ENCODE results near the gene REG4. TPM values are rescaled to one million over a fixed set of nuclear protein-coding genes. Genes with fewer than 3 reads are reported as not detected.

Gene REG4
- total and polyA plus RNA-seq, 10 of the 15 experiments (the other 5 are each of a cell fraction or from before 2014, with no cell fraction given), result not detected

DNA sequence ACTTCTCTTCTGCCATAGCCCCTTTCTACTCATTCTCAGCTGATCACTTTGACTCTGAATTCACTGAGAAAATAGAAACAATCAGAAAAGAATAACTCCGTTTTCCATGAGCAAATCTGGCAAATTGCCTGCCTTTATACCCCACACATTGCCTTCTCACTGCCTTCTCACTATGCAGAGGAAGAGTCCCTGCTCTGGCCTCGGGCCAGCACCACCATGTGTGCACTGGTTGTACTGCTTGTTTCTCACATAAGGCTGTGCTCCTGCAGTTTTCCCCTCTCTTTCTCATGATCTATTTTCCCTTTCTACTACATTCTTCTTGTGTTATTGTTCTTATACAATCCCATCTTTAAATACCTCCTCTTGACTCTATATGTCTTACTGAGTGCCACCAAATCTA lies 40.2 kb downstream of the REG4 start (continued):
- TF ChIP-seq ZNF207 (IDR thresholded peaks at IDR 0.05; ENCODE audit: borderline replicate concordance) (no peak), ZNF384 (IDR thresholded peaks at IDR 0.05; ENCODE audit: borderline replicate concordance, low read depth, low read length) (no peak), POU2F2 (IDR thresholded peaks at IDR 0.05; ENCODE audit: borderline replicate concordance, low read depth, low read length) (no peak)

GRCh38 chr1:119768778-119769177 lies 42.5 kb downstream of the REG4 start, which contains the start of gene HMGCS2:
TSS of gene HMGCS2 (minus strand) at chr1:119768905. CDS start at chr1:119768844, 61 bp downstream.
- 33% methylated on average over 8 of the region's 8 CpGs for WGBS (ENCODE audit: insufficient coverage, insufficient replicate concordance, low lambda C conversion rate, missing lambda C conversion rate)
- H3K9ac ChIP-seq (ENCODE audit: control insufficient read depth, insufficient read depth, low read length), result no peak within 1 kb of the TSS
- FAIRE-seq (no peak), ATAC-seq (no peak), DNase-seq (ENCODE audit: low read depth, low spot score) (no peak)
- H2AFZ ChIP-seq (ENCODE audit: control insufficient read depth, low read depth, low read length), result no peak within 1 kb of the TSS
- in situ Hi-C loops (cut with MboI), result no loop called here
- SMC1A ChIA-PET (ENCODE audit: uncharacterized antibody, unreplicated experiment), result no interaction called here
- H3K4me1 ChIP-seq (ENCODE audit: control insufficient read depth, insufficient read depth, low read length), result no peaks in the 10 kb centered on the region
- no peak within 1 kb of the TSS for H3K4me3 ChIP-seq
- intact Hi-C loops (cut with micrococcal nuclease; ENCODE audit: unreplicated experiment), result no loop called here
- POLR2A ChIA-PET, result no interaction called here
- peaks cover 0 to 10% of the 10 kb centered on the region in 2 experiments; a peak in 1 of 4 replicates for H3K27me3 ChIP-seq (replicated peaks in 1 of 2; ENCODE audit: control insufficient read depth in 2 of 2, insufficient read depth in 2 of 2, low read length in 1 of 2)
- RAD21 ChIA-PET (ENCODE audit: unreplicated experiment), result no interaction called here
- BruUV-seq (replicated peaks), result no TSS peak
- no peaks in the 10 kb centered on the region for H3K79me2 ChIP-seq (ENCODE audit: control insufficient read depth, insufficient read depth, low read length)
- no peaks in the 10 kb centered on the region for H4K20me1 ChIP-seq (ENCODE audit: control insufficient read depth, insufficient read depth)
- no peak within 1 kb of the TSS for H3K27ac ChIP-seq (ENCODE audit: control insufficient read depth, insufficient read depth)
- H3K4me2 ChIP-seq (ENCODE audit: control insufficient read depth, insufficient read depth), result no peak within 1 kb of the TSS
- CTCF ChIA-PET, result interaction anchor here (0.5 to 1.5 kb wide), 3 partner anchors 24 to 502 kb away, joined by 3 to 6 read pairs (median 3); no protein-coding TSS in a partner anchor
- no peaks in the 10 kb centered on the region for H3K36me3 ChIP-seq (ENCODE audit: control insufficient read depth in 2 of 2, insufficient read depth in 2 of 2, low read length in 1 of 2)
- H3K9me3 ChIP-seq (replicated peaks; ENCODE audit: control insufficient read depth, insufficient read depth, low read length), result no peaks in the 10 kb centered on the region
- TF ChIP-seq SMC3 (IDR thresholded peaks at IDR 0.05; ENCODE audit: borderline replicate concordance, low read length) (no peak), GABPA (IDR thresholded peaks at IDR 0.05; ENCODE audit: low read depth) (no peak), BHLHE40 (IDR thresholded peaks at IDR 0.05; ENCODE audit: borderline replicate concordance in 1 of 2, low read depth in 2 of 2, low read length in 1 of 2) (no peak), MTA3 (IDR thresholded peaks at IDR 0.05; ENCODE audit: borderline replicate concordance, low read length) (no peak), CHD4 (IDR thresholded peaks at IDR 0.05) (no peak), ZBED1 (IDR thresholded peaks at IDR 0.05; ENCODE audit: borderline replicate concordance) (no peak), ZNF384 (IDR thresholded peaks at IDR 0.05; ENCODE audit: borderline replicate concordance, low read depth, low read length) (no peak), BCL11A (IDR thresholded peaks at IDR 0.05; ENCODE audit: low read depth, low read length) (no peak)
- TF ChIP-seq, protein P1, sequence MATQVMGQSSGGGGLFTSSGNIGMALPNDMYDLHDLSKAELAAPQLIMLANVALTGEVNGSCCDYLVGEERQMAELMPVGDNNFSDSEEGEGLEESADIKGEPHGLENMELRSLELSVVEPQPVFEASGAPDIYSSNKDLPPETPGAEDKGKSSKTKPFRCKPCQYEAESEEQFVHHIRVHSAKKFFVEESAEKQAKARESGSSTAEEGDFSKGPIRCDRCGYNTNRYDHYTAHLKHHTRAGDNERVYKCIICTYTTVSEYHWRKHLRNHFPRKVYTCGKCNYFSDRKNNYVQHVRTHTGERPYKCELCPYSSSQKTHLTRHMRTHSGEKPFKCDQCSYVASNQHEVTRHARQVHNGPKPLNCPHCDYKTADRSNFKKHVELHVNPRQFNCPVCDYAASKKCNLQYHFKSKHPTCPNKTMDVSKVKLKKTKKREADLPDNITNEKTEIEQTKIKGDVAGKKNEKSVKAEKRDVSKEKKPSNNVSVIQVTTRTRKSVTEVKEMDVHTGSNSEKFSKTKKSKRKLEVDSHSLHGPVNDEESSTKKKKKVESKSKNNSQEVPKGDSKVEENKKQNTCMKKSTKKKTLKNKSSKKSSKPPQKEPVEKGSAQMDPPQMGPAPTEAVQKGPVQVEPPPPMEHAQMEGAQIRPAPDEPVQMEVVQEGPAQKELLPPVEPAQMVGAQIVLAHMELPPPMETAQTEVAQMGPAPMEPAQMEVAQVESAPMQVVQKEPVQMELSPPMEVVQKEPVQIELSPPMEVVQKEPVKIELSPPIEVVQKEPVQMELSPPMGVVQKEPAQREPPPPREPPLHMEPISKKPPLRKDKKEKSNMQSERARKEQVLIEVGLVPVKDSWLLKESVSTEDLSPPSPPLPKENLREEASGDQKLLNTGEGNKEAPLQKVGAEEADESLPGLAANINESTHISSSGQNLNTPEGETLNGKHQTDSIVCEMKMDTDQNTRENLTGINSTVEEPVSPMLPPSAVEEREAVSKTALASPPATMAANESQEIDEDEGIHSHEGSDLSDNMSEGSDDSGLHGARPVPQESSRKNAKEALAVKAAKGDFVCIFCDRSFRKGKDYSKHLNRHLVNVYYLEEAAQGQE (IDR thresholded peaks at IDR 0.05; ENCODE audit: low read depth, low read length), result no peak
- TF ChIP-seq, protein P2, sequence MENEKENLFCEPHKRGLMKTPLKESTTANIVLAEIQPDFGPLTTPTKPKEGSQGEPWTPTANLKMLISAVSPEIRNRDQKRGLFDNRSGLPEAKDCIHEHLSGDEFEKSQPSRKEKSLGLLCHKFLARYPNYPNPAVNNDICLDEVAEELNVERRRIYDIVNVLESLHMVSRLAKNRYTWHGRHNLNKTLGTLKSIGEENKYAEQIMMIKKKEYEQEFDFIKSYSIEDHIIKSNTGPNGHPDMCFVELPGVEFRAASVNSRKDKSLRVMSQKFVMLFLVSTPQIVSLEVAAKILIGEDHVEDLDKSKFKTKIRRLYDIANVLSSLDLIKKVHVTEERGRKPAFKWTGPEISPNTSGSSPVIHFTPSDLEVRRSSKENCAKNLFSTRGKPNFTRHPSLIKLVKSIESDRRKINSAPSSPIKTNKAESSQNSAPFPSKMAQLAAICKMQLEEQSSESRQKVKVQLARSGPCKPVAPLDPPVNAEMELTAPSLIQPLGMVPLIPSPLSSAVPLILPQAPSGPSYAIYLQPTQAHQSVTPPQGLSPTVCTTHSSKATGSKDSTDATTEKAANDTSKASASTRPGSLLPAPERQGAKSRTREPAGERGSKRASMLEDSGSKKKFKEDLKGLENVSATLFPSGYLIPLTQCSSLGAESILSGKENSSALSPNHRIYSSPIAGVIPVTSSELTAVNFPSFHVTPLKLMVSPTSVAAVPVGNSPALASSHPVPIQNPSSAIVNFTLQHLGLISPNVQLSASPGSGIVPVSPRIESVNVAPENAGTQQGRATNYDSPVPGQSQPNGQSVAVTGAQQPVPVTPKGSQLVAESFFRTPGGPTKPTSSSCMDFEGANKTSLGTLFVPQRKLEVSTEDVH (IDR thresholded peaks at IDR 0.05; ENCODE audit: low read depth, partially characterized antibody), result no peak
- TF ChIP-seq, protein P3, sequence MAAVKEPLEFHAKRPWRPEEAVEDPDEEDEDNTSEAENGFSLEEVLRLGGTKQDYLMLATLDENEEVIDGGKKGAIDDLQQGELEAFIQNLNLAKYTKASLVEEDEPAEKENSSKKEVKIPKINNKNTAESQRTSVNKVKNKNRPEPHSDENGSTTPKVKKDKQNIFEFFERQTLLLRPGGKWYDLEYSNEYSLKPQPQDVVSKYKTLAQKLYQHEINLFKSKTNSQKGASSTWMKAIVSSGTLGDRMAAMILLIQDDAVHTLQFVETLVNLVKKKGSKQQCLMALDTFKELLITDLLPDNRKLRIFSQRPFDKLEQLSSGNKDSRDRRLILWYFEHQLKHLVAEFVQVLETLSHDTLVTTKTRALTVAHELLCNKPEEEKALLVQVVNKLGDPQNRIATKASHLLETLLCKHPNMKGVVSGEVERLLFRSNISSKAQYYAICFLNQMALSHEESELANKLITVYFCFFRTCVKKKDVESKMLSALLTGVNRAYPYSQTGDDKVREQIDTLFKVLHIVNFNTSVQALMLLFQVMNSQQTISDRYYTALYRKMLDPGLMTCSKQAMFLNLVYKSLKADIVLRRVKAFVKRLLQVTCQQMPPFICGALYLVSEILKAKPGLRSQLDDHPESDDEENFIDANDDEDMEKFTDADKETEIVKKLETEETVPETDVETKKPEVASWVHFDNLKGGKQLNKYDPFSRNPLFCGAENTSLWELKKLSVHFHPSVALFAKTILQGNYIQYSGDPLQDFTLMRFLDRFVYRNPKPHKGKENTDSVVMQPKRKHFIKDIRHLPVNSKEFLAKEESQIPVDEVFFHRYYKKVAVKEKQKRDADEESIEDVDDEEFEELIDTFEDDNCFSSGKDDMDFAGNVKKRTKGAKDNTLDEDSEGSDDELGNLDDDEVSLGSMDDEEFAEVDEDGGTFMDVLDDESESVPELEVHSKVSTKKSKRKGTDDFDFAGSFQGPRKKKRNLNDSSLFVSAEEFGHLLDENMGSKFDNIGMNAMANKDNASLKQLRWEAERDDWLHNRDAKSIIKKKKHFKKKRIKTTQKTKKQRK (IDR thresholded peaks at IDR 0.05; ENCODE audit: low read depth, low read length), result no peak

Measured in GM12878 (cell line).